Osteocyte (in vitro differentiated cells): ENCODE measurements around the gene NCKAP1. TPM values are rescaled to one million over a fixed set of nuclear protein-coding genes. Genes with fewer than 3 reads are reported as not detected.

ENCODE experiments used
- DNase-seq: peaks from one replicate; pipeline ENCODE4 v3.0.0; 2021; ENCODE audit warnings: mixed read lengths; ENCODE audit not compliant: unreplicated experiment; ENCODE audit errors: extremely low spot score
- H3K27ac Mint-ChIP-seq: one replicate; pipeline ENCODE4 v1.8.0; 2021; ENCODE audit warnings: mild to moderate bottlenecking, mixed read lengths; ENCODE audit not compliant: unreplicated experiment
- H3K27me3 Mint-ChIP-seq: one replicate; pipeline ENCODE4 v1.8.0; 2021; ENCODE audit warnings: mixed read lengths; ENCODE audit not compliant: unreplicated experiment
- H3K36me3 Mint-ChIP-seq: one replicate; pipeline ENCODE4 v1.8.0; 2021; ENCODE audit warnings: mixed read lengths; ENCODE audit not compliant: unreplicated experiment
- H3K4me1 Mint-ChIP-seq: one replicate; pipeline ENCODE4 v1.8.0; 2021; ENCODE audit warnings: mixed read lengths; ENCODE audit not compliant: unreplicated experiment
- H3K4me3 Mint-ChIP-seq: one replicate; pipeline ENCODE4 v1.8.0; 2021; ENCODE audit warnings: mild to moderate bottlenecking, moderate library complexity, mixed read lengths; ENCODE audit not compliant: unreplicated experiment
- H3K9me3 Mint-ChIP-seq: one replicate; pipeline ENCODE4 v1.8.0; 2021; ENCODE audit warnings: mixed read lengths; ENCODE audit not compliant: unreplicated experiment
- CTCF ChIP-seq: fragments of 200-600 bp; sonication (generic); IDR thresholded peaks from 2 replicates; pipeline ENCODE4 v1.5.0; 2021; ENCODE audit warnings: antibody characterized with exemption, mild to moderate bottlenecking, moderate library complexity
- total RNA-seq: library from RNA; stranded (reverse); gene quantifications from 2 replicates; pipeline ENCODE4 v1.2.1, GENCODE V29; 2021

NCKAP1 gene
- total RNA-seq, 1 donor from 2014 or later = 165 TPM

GRCh38 chr2:182870227-182870626 lies 168.0 kb downstream of the NCKAP1 start:
- Mint-ChIP-seq H3K27me3 (peaks cover 4% of the 10 kb centered on the region), H3K36me3 (peaks cover 2% of the 10 kb centered on the region), H3K4me3 (no peak overlapping the region), H3K27ac (no peak overlapping the region), H3K4me1 (peaks cover 31% of the 10 kb centered on the region), H3K9me3 (peaks cover 5% of the 10 kb centered on the region)
- TF ChIP-seq CTCF = peak; percentile 25
- DNase-seq = no peak

GRCh38 chr2:182868054-182868796 lies 170.0 kb downstream of the NCKAP1 start:
- Mint-ChIP-seq H3K4me1 (peaks cover 45% of the 10 kb centered on the region), H3K4me3 (no peak overlapping the region), H3K27ac (no peak overlapping the region), H3K27me3 (peaks cover 15% of the 10 kb centered on the region), H3K9me3 (no peaks in the 10 kb centered on the region), H3K36me3 (peaks cover 2% of the 10 kb centered on the region)
- no peak for DNase-seq
- TF ChIP-seq CTCF = no peak

- DNase-seq = no peak
- Mint-ChIP-seq H3K36me3 (no peaks in the 10 kb centered on the region), H3K27ac (peak overlapping the region; percentile 66), H3K27me3 (peaks cover 15% of the 10 kb centered on the region), H3K9me3 (no peaks in the 10 kb centered on the region), H3K4me3 (peak overlapping the region; percentile 76), H3K4me1 (peaks cover 47% of the 10 kb centered on the region)
- TF ChIP-seq CTCF = no peak
Observed at GRCh38 chr2:182867426-182868053, 170.7 kb downstream of the NCKAP1 start.

GRCh38 chr2:182866461-182867406 lies 171.5 kb downstream of the NCKAP1 start, which contains the start of gene FRZB:
Gene FRZB, minus strand, starts transcription at chr2:182866637. Its CDS starts 85 bp downstream, at chr2:182866552.
- peak within 1 kb of the TSS; percentile 66 for H3K27ac Mint-ChIP-seq
- no peaks in the 10 kb centered on the region for H3K9me3 Mint-ChIP-seq
- TF ChIP-seq CTCF = no peak
- peak within 1 kb of the TSS; percentile 76 for H3K4me3 Mint-ChIP-seq
- peak; percentile 86 for DNase-seq
- no peaks in the 10 kb centered on the region for H3K36me3 Mint-ChIP-seq
- peaks cover 15% of the 10 kb centered on the region for H3K27me3 Mint-ChIP-seq
- H3K4me1 Mint-ChIP-seq = peaks cover 54% of the 10 kb centered on the region
